ENCODE data around the gene GNG14. TPM values are rescaled to one million over a fixed set of nuclear protein-coding genes. Genes with fewer than 3 reads are reported as not detected.

Gene GNG14
- total and polyA plus RNA-seq, 2 experiments from 2014 or later: not detected

DNA sequence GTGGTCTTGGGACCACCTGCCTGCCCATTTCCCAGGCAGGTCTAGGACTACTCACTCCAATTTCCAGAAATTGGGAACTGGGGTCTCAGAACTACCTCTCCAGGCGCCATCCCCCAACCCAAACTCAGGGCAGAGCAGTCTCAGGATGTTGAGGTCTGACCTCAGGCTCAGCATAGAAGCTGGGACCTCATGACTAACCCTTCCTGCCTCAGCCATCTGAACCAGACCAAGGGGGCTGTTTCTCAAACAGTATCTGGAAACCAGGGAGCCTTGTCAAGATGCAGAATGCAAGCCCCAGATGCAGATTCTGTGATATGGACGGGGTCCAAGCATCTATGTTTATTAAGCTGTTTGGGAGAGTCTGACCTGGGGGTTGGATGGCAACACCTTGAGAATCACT lies 7.3 kb downstream of the GNG14 start:
- no peaks in the 10 kb centered on the region for H3K79me2 ChIP-seq (replicated peaks; ENCODE audit: insufficient read depth)
- 0 out of 2 replicates have a peak, but pooled peaks cover 4% of the 10 kb centered on the region for H3K4me1 ChIP-seq (ENCODE audit: insufficient read depth)
- Mint-ChIP-seq H3K9me3 (no peaks in the 10 kb centered on the region; the same call in 2 of the 3 replicates), H3K36me3 (ENCODE audit: low read depth) (peaks cover 15% of the 10 kb centered on the region), H3K27ac (no peak overlapping the region), H3K4me1 (peaks cover 5% of the 10 kb centered on the region), H3K4me3 (no peak overlapping the region; the same call in 2 of the 3 replicates), H3K27me3 (ENCODE audit: insufficient read depth, low read depth, poor library complexity) (peaks cover 20% of the 10 kb centered on the region)
- no peak overlapping the region for H2AFZ ChIP-seq
- H3K9me2 ChIP-seq (ENCODE audit: insufficient read depth): no peaks in the 10 kb centered on the region
- peaks cover 6% of the 10 kb centered on the region; the same call in 1 of the 2 replicates for H3K36me3 ChIP-seq (ENCODE audit: insufficient read depth)
- H3K4me3 ChIP-seq: no peak overlapping the region; the same call in 1 of the 2 replicates
- H3K27me3 ChIP-seq (ENCODE audit: insufficient read depth): no peaks in the 10 kb centered on the region
- H3K27ac ChIP-seq (ENCODE audit: low read depth): no peak overlapping the region
- no peak for DNase-seq (ENCODE audit: low spot score)
- 0 out of 2 replicates have a peak, but pooled peaks cover 4% of the 10 kb centered on the region for H4K20me1 ChIP-seq (replicated peaks; ENCODE audit: insufficient read depth)
- TF ChIP-seq EZH2 (IDR thresholded peaks at IDR 0.05; ENCODE audit: low read depth, unreplicated experiment) (no peak), ZNF331 (CRISPR knock-in tag; IDR thresholded peaks at IDR 0.05; ENCODE audit: low read depth) (no peak), JUNB (IDR thresholded peaks at IDR 0.05; ENCODE audit: unreplicated experiment) (no peak), CTCF (conservative IDR thresholded peaks at IDR 0.05; ENCODE audit: low read depth in 2 of 2) (no peak), POLR2AphosphoS5 (IDR thresholded peaks at IDR 0.05; ENCODE audit: low read depth) (no peak), ZNF114 (CRISPR knock-in tag; IDR thresholded peaks at IDR 0.05) (no peak), EZH2phosphoT487 (IDR thresholded peaks at IDR 0.05; ENCODE audit: unreplicated experiment) (no peak), NANOG (IDR thresholded peaks at IDR 0.05; ENCODE audit: borderline replicate concordance) (no peak), STAT1 (IDR thresholded peaks at IDR 0.05; ENCODE audit: unreplicated experiment) (no peak), CREB1 (CRISPR knock-in tag; IDR thresholded peaks at IDR 0.05; ENCODE audit: low read depth) (no peak)
- TF ChIP-seq, protein P1, sequence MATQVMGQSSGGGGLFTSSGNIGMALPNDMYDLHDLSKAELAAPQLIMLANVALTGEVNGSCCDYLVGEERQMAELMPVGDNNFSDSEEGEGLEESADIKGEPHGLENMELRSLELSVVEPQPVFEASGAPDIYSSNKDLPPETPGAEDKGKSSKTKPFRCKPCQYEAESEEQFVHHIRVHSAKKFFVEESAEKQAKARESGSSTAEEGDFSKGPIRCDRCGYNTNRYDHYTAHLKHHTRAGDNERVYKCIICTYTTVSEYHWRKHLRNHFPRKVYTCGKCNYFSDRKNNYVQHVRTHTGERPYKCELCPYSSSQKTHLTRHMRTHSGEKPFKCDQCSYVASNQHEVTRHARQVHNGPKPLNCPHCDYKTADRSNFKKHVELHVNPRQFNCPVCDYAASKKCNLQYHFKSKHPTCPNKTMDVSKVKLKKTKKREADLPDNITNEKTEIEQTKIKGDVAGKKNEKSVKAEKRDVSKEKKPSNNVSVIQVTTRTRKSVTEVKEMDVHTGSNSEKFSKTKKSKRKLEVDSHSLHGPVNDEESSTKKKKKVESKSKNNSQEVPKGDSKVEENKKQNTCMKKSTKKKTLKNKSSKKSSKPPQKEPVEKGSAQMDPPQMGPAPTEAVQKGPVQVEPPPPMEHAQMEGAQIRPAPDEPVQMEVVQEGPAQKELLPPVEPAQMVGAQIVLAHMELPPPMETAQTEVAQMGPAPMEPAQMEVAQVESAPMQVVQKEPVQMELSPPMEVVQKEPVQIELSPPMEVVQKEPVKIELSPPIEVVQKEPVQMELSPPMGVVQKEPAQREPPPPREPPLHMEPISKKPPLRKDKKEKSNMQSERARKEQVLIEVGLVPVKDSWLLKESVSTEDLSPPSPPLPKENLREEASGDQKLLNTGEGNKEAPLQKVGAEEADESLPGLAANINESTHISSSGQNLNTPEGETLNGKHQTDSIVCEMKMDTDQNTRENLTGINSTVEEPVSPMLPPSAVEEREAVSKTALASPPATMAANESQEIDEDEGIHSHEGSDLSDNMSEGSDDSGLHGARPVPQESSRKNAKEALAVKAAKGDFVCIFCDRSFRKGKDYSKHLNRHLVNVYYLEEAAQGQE (IDR thresholded peaks at IDR 0.05; ENCODE audit: unreplicated experiment): no peak
- TF ChIP-seq, protein P2, sequence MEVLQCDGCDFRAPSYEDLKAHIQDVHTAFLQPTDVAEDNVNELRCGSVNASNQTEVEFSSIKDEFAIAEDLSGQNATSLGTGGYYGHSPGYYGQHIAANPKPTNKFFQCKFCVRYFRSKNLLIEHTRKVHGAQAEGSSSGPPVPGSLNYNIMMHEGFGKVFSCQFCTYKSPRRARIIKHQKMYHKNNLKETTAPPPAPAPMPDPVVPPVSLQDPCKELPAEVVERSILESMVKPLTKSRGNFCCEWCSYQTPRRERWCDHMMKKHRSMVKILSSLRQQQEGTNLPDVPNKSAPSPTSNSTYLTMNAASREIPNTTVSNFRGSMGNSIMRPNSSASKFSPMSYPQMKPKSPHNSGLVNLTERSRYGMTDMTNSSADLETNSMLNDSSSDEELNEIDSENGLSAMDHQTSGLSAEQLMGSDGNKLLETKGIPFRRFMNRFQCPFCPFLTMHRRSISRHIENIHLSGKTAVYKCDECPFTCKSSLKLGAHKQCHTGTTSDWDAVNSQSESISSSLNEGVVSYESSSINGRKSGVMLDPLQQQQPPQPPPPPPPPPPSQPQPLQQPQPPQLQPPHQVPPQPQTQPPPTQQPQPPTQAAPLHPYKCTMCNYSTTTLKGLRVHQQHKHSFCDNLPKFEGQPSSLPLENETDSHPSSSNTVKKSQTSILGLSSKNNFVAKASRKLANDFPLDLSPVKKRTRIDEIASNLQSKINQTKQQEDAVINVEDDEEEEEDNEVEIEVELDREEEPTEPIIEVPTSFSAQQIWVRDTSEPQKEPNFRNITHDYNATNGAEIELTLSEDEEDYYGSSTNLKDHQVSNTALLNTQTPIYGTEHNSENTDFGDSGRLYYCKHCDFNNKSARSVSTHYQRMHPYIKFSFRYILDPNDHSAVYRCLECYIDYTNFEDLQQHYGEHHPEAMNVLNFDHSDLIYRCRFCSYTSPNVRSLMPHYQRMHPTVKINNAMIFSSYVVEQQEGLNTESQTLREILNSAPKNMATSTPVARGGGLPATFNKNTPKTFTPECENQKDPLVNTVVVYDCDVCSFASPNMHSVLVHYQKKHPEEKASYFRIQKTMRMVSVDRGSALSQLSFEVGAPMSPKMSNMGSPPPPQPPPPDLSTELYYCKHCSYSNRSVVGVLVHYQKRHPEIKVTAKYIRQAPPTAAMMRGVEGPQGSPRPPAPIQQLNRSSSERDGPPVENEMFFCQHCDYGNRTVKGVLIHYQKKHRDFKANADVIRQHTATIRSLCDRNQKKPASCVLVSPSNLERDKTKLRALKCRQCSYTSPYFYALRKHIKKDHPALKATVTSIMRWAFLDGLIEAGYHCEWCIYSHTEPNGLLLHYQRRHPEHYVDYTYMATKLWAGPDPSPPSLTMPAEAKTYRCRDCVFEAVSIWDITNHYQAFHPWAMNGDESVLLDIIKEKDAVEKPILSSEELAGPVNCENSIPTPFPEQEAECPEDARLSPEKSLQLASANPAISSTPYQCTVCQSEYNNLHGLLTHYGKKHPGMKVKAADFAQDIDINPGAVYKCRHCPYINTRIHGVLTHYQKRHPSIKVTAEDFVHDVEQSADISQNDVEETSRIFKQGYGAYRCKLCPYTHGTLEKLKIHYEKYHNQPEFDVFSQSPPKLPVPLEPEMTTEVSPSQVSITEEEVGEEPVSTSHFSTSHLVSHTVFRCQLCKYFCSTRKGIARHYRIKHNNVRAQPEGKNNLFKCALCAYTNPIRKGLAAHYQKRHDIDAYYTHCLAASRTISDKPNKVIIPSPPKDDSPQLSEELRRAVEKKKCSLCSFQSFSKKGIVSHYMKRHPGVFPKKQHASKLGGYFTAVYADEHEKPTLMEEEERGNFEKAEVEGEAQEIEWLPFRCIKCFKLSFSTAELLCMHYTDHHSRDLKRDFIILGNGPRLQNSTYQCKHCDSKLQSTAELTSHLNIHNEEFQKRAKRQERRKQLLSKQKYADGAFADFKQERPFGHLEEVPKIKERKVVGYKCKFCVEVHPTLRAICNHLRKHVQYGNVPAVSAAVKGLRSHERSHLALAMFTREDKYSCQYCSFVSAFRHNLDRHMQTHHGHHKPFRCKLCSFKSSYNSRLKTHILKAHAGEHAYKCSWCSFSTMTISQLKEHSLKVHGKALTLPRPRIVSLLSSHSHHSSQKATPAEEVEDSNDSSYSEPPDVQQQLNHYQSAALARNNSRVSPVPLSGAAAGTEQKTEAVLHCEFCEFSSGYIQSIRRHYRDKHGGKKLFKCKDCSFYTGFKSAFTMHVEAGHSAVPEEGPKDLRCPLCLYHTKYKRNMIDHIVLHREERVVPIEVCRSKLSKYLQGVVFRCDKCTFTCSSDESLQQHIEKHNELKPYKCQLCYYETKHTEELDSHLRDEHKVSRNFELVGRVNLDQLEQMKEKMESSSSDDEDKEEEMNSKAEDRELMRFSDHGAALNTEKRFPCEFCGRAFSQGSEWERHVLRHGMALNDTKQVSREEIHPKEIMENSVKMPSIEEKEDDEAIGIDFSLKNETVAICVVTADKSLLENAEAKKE (CRISPR knock-in tag; IDR thresholded peaks at IDR 0.05): no peak
- TF ChIP-seq, protein P3, sequence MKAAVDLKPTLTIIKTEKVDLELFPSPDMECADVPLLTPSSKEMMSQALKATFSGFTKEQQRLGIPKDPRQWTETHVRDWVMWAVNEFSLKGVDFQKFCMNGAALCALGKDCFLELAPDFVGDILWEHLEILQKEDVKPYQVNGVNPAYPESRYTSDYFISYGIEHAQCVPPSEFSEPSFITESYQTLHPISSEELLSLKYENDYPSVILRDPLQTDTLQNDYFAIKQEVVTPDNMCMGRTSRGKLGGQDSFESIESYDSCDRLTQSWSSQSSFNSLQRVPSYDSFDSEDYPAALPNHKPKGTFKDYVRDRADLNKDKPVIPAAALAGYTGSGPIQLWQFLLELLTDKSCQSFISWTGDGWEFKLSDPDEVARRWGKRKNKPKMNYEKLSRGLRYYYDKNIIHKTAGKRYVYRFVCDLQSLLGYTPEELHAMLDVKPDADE (IDR thresholded peaks at IDR 0.05): no peak
- peak overlapping the region; percentile 78; the same call in 1 of the 2 replicates for H3K4me2 ChIP-seq
- no peak for ATAC-seq
- H3F3A ChIP-seq (replicated peaks; ENCODE audit: low read depth): peaks cover 30% of the 10 kb centered on the region

Data from GM23338 (cell line).